Measurements from ENCODE around the gene CORIN. TPM values are rescaled to one million over a fixed set of nuclear protein-coding genes. Genes with fewer than 3 reads are reported as not detected.

The CORIN gene
- total and polyA plus RNA-seq, 7 experiments from 2014 or later: 0.07 to 0.19 (median 0.08) TPM; not detected in 4

GRCh38 chr4:47590325-47590724 lies 247.5 kb downstream of the CORIN start:
- Histone ChIP-seq H3K9me3 (ENCODE audit: control insufficient read depth in 2 of 3, low read length in 3 of 3) (no peaks in the 10 kb centered on the region), H3K27me3 (ENCODE audit: control insufficient read depth in 2 of 2, insufficient read depth in 2 of 2, low read length in 2 of 2) (no peaks in the 10 kb centered on the region), H3K4me3 (ENCODE audit: low read length) (no peak overlapping the region), H3K27ac (ENCODE audit: low read depth, low read length) (no peak overlapping the region), H3K36me3 (ENCODE audit: control insufficient read depth in 2 of 3, insufficient read depth in 3 of 3, low read length in 3 of 3) (peaks cover 0 to 4% (median 0%) of the 10 kb centered on the region in 3 experiments), H3K4me1 (ENCODE audit: control insufficient read depth in 2 of 2, insufficient read depth in 2 of 2, low read length in 2 of 2) (no peaks in the 10 kb centered on the region)
- Mint-ChIP-seq H3K4me1 (no peaks in the 10 kb centered on the region), H3K27ac (no peak overlapping the region), H3K9me3 (peaks cover 0 to 15% (median 6%) of the 10 kb centered on the region in 11 donors), H3K36me3 (peaks cover 0 to 41% (median 30%) of the 10 kb centered on the region in 5 donors), H3K27me3 (peaks cover 0 to 4% (median 0%) of the 10 kb centered on the region in 5 donors), H3K4me3 (no peak overlapping the region)
- DNase-seq: no peak
- ATAC-seq: no peak
- CTCF ChIA-PET: no interaction called here
- POLR2A ChIA-PET: no interaction called here
- intact Hi-C loops (cut with micrococcal nuclease): no loop called here

- CTCF ChIA-PET: no interaction called here
- H3K9me3 Mint-ChIP-seq: no peaks in the 10 kb centered on the region
- no peak overlapping the region for H3K27ac ChIP-seq (ENCODE audit: low read depth, low read length)
These were observed 258.6 kb downstream of the CORIN start for GRCh38 chr4:47579235-47579634.

GRCh38 chr4:47577779-47578553 lies 259.9 kb downstream of the CORIN start:
- Mint-ChIP-seq H3K36me3 (peaks cover 0 to 47% (median 33%) of the 10 kb centered on the region in 5 donors), H3K27ac (no peak overlapping the region), H3K9me3 (no peaks in the 10 kb centered on the region), H3K4me1 (no peaks in the 10 kb centered on the region), H3K4me3 (no peak overlapping the region), H3K27me3 (no peaks in the 10 kb centered on the region)
- DNase-seq (no peak), ATAC-seq (no peak)
- Histone ChIP-seq H3K36me3 (ENCODE audit: control insufficient read depth in 2 of 3, insufficient read depth in 3 of 3, low read length in 3 of 3) (no peaks in the 10 kb centered on the region), H3K4me1 (ENCODE audit: control insufficient read depth in 2 of 2, insufficient read depth in 2 of 2, low read length in 2 of 2) (no peaks in the 10 kb centered on the region), H3K27me3 (ENCODE audit: control insufficient read depth in 2 of 2, insufficient read depth in 2 of 2, low read length in 2 of 2) (no peaks in the 10 kb centered on the region), H3K4me3 (ENCODE audit: low read length) (no peak overlapping the region), H3K27ac (ENCODE audit: low read depth, low read length) (no peak overlapping the region), H3K9me3 (ENCODE audit: control insufficient read depth in 2 of 3, low read length in 3 of 3) (no peaks in the 10 kb centered on the region)
- ChIA-PET CTCF (no interaction called here), POLR2A (no interaction called here)
- intact Hi-C loops (cut with micrococcal nuclease): no loop called here

More at GRCh38 chr4:47579235-47579634, 258.6 kb downstream of the CORIN start:
- Histone ChIP-seq H3K36me3 (ENCODE audit: control insufficient read depth in 2 of 3, insufficient read depth in 3 of 3, low read length in 3 of 3) (no peaks in the 10 kb centered on the region), H3K4me3 (ENCODE audit: low read length) (no peak overlapping the region), H3K9me3 (ENCODE audit: control insufficient read depth in 2 of 3, low read length in 3 of 3) (no peaks in the 10 kb centered on the region), H3K4me1 (ENCODE audit: control insufficient read depth in 2 of 2, insufficient read depth in 2 of 2, low read length in 2 of 2) (no peaks in the 10 kb centered on the region), H3K27me3 (ENCODE audit: control insufficient read depth in 2 of 2, insufficient read depth in 2 of 2, low read length in 2 of 2) (no peaks in the 10 kb centered on the region)
- intact Hi-C loops (cut with micrococcal nuclease): no loop called here
- DNase-seq (no peak), ATAC-seq (no peak)
- Mint-ChIP-seq H3K27ac (no peak overlapping the region), H3K36me3 (peaks cover 0 to 46% (median 29%) of the 10 kb centered on the region in 5 donors), H3K4me1 (no peaks in the 10 kb centered on the region), H3K27me3 (no peaks in the 10 kb centered on the region), H3K4me3 (no peak overlapping the region)
- POLR2A ChIA-PET: no interaction called here

- POLR2A ChIA-PET: no interaction called here
- Histone ChIP-seq H3K9me3 (ENCODE audit: control insufficient read depth in 2 of 3, low read length in 3 of 3) (no peaks in the 10 kb centered on the region), H3K36me3 (ENCODE audit: control insufficient read depth in 2 of 3, insufficient read depth in 3 of 3, low read length in 3 of 3) (no peaks in the 10 kb centered on the region), H3K27ac (ENCODE audit: low read depth, low read length) (no peak overlapping the region), H3K4me1 (ENCODE audit: control insufficient read depth in 2 of 2, insufficient read depth in 2 of 2, low read length in 2 of 2) (no peaks in the 10 kb centered on the region), H3K4me3 (ENCODE audit: low read length) (no peak overlapping the region), H3K27me3 (ENCODE audit: control insufficient read depth in 2 of 2, insufficient read depth in 2 of 2, low read length in 2 of 2) (no peaks in the 10 kb centered on the region)
- intact Hi-C loops (cut with micrococcal nuclease): no loop called here
- H3K9me3 Mint-ChIP-seq: no peaks in the 10 kb centered on the region
- peaks cover 0 to 38% (median 33%) of the 10 kb centered on the region in 5 donors for H3K36me3 Mint-ChIP-seq
- no peak for DNase-seq
- CTCF ChIA-PET: interaction anchor here (0.6 to 0.9 kb wide), 3 partner anchors 8 to 71 kb away, joined by 3 to 4 read pairs (median 3); no protein-coding TSS in a partner anchor
- no peak overlapping the region for H3K27ac Mint-ChIP-seq
- no peak overlapping the region for H3K4me3 Mint-ChIP-seq
- H3K27me3 Mint-ChIP-seq: no peaks in the 10 kb centered on the region
- H3K4me1 Mint-ChIP-seq: no peaks in the 10 kb centered on the region
- no peak for ATAC-seq
These were observed 264.9 kb downstream of the CORIN start for GRCh38 chr4:47572981-47573380.

- no peaks in the 10 kb centered on the region for H3K36me3 ChIP-seq (ENCODE audit: control insufficient read depth in 2 of 3, insufficient read depth in 3 of 3, low read length in 3 of 3)
- no peaks in the 10 kb centered on the region for H3K9me3 Mint-ChIP-seq
- no peaks in the 10 kb centered on the region for H3K9me3 ChIP-seq (ENCODE audit: control insufficient read depth in 2 of 3, low read length in 3 of 3)
- H3K27me3 ChIP-seq (ENCODE audit: control insufficient read depth in 2 of 2, insufficient read depth in 2 of 2, low read length in 2 of 2): no peaks in the 10 kb centered on the region
- no peak overlapping the region for H3K4me3 ChIP-seq (ENCODE audit: low read length)
- no peaks in the 10 kb centered on the region for H3K4me1 ChIP-seq (ENCODE audit: control insufficient read depth in 2 of 2, insufficient read depth in 2 of 2, low read length in 2 of 2)
- POLR2A ChIA-PET: no interaction called here
- H3K36me3 Mint-ChIP-seq: peaks cover 0 to 25% (median 19%) of the 10 kb centered on the region in 5 donors
- no peak overlapping the region for H3K27ac ChIP-seq (ENCODE audit: low read depth, low read length)
- no peak overlapping the region for H3K4me3 Mint-ChIP-seq
- no peak for ATAC-seq
- H3K27ac Mint-ChIP-seq: no peak overlapping the region
- no peak for DNase-seq
- no peaks in the 10 kb centered on the region for H3K27me3 Mint-ChIP-seq
- CTCF ChIA-PET: no interaction called here
- H3K4me1 Mint-ChIP-seq: no peaks in the 10 kb centered on the region
- intact Hi-C loops (cut with micrococcal nuclease): no loop called here
These were observed 267.1 kb downstream of the CORIN start for GRCh38 chr4:47570816-47571215.

GRCh38 chr4:47567511-47567910 lies 270.4 kb downstream of the CORIN start:
- Histone ChIP-seq H3K4me1 (ENCODE audit: control insufficient read depth in 2 of 2, insufficient read depth in 2 of 2, low read length in 2 of 2) (peaks cover 0 to 6% of the 10 kb centered on the region in 2 donors), H3K9me3 (ENCODE audit: control insufficient read depth in 2 of 3, low read length in 3 of 3) (no peaks in the 10 kb centered on the region), H3K27me3 (ENCODE audit: control insufficient read depth in 2 of 2, insufficient read depth in 2 of 2, low read length in 2 of 2) (no peaks in the 10 kb centered on the region), H3K27ac (ENCODE audit: low read depth, low read length) (no peak overlapping the region), H3K4me3 (ENCODE audit: low read length) (no peak overlapping the region), H3K36me3 (ENCODE audit: control insufficient read depth in 2 of 3, insufficient read depth in 3 of 3, low read length in 3 of 3) (no peaks in the 10 kb centered on the region)
- ChIA-PET POLR2A (no interaction called here), CTCF (no interaction called here)
- Mint-ChIP-seq H3K27ac (no peak overlapping the region), H3K27me3 (no peaks in the 10 kb centered on the region), H3K9me3 (no peaks in the 10 kb centered on the region), H3K36me3 (peaks cover 0 to 17% (median 14%) of the 10 kb centered on the region in 5 donors), H3K4me3 (no peak overlapping the region), H3K4me1 (peaks cover 0 to 7% (median 5%) of the 10 kb centered on the region in 7 donors)
- intact Hi-C loops (cut with micrococcal nuclease): loop anchor here in 1 of 2 donors (10.0 kb wide), 2 partner anchors 183 to 443 kb away; no protein-coding TSS in a partner anchor
- DNase-seq: no peak
- ATAC-seq: no peak

GRCh38 chr4:47566969-47567368 lies 270.9 kb downstream of the CORIN start:
- Mint-ChIP-seq H3K27me3 (no peaks in the 10 kb centered on the region), H3K4me3 (no peak overlapping the region), H3K27ac (no peak overlapping the region), H3K4me1 (peaks cover 0 to 11% (median 5%) of the 10 kb centered on the region in 7 donors), H3K36me3 (peaks cover 0 to 17% (median 10%) of the 10 kb centered on the region in 5 donors), H3K9me3 (no peaks in the 10 kb centered on the region)
- no peak overlapping the region for H3K4me3 ChIP-seq (ENCODE audit: low read length)
- no peak for DNase-seq
- peaks cover 0 to 6% of the 10 kb centered on the region in 2 donors for H3K4me1 ChIP-seq (ENCODE audit: control insufficient read depth in 2 of 2, insufficient read depth in 2 of 2, low read length in 2 of 2)
- ChIA-PET CTCF (interaction anchor here (0.7 kb wide), 1 partner anchor 181 kb away, joined by 3 read pairs; no protein-coding TSS in a partner anchor), POLR2A (no interaction called here)
- H3K27ac ChIP-seq (ENCODE audit: low read depth, low read length): no peak overlapping the region
- no peak for ATAC-seq
- no peaks in the 10 kb centered on the region for H3K9me3 ChIP-seq (ENCODE audit: control insufficient read depth in 2 of 3, low read length in 3 of 3)
- no peaks in the 10 kb centered on the region for H3K27me3 ChIP-seq (ENCODE audit: control insufficient read depth in 2 of 2, insufficient read depth in 2 of 2, low read length in 2 of 2)
- intact Hi-C loops (cut with micrococcal nuclease): loop anchor here in 1 of 2 donors (10.0 kb wide), 2 partner anchors 182 to 442 kb away; no protein-coding TSS in a partner anchor
- H3K36me3 ChIP-seq (ENCODE audit: control insufficient read depth in 2 of 3, insufficient read depth in 3 of 3, low read length in 3 of 3): no peaks in the 10 kb centered on the region

Measured in naive thymus-derived CD4-positive, alpha-beta T cell (primary cell).